Endometrial microvascular endothelial cells (primary cell): ENCODE results near the gene GLIPR2. TPM values are rescaled to one million over a fixed set of nuclear protein-coding genes. Genes with fewer than 3 reads are reported as not detected.

Source experiments
- in situ Hi-C: cut with HindIII; loops from 2 replicates; pipeline ENCODE4 v1.10.0; 2017; ENCODE audit warnings: low sequenced_read_pairs, low pct_unique_long_range_greater_than_20kb; ENCODE audit errors: inconsistent ontology term
- total RNA-seq: library from RNA; depleted of rRNA; stranded (reverse); fragments of >200 nt; gene quantifications from one replicate; pipeline ENCODE4 v1.2.3, GENCODE V29; 2015; ENCODE audit errors: inconsistent ontology term

Gene GLIPR2
- total RNA-seq, 1 donor from 2014 or later: 35.7 TPM

DNA sequence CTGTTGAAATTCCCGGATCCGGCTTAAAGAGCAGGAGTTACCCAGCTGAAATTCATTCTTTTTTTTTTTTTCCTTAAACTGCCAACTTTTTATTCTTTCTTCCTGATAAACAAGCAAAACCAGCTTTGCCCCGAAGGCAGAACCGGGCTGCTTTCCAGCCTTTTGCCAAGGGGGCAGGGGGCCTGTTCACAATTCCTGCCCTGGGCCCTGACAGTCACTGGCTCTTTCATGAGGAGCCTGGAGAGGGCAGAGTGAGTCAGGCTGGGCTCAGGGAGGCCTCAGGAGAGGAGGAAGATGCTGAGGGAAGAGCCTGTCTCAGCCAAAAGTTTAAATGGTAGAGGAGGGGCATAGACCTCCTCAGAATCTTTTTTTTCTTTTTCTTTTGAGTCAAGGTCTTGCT is 4.8 kb downstream of the GLIPR2 start:
- in situ Hi-C loops: no loop called here

DNA sequence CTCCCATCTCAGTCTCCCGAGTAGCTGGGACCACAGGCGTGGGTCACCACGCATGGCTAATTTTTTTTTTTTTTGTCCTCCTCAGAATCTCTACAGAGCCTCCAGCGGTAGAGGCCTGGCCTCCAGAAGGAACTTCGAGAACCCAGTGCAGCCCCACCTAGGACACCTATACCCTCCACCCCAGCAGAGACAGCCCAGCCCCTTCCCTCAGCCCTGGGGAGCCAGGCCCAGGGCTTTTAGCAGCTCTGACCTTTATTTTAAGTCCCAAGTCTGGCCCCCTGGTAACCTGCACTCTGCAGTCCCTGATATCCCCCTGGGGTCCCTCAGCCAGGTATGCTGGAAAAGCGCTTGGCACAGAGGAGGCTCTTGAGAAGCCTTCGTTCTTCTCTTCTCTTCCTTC is 5.2 kb downstream of the GLIPR2 start:
- in situ Hi-C loops: no loop called here

GRCh38 chr9:36142510-36143244 is 6.1 kb downstream of the GLIPR2 start:
- in situ Hi-C loops: no loop called here

- in situ Hi-C loops: no loop called here
Measured at GRCh38 chr9:36143245-36143641, 6.7 kb downstream of the GLIPR2 start.

GRCh38 chr9:36144309-36145232 is 8.0 kb downstream of the GLIPR2 start:
- in situ Hi-C loops: no loop called here

DNA sequence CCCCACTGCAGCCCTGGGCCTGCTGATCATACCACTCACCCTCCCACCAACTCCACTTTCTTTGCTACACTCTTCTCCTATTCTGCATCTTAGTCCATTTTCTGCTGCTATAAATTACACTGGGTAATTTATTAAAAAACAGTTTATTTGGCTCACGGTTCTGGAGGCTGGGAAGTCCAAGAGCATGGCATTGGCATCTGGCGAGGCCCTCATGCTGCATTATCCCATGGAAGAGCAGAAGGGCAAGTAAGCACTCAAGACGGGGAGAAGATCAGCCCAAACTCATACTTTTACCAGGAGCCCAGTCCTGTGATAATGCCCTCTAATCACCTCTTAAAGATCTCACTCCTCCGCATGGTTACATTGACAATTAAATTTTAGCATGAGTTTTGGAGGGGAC is 9.4 kb downstream of the GLIPR2 start:
- in situ Hi-C loops: no loop called here

DNA sequence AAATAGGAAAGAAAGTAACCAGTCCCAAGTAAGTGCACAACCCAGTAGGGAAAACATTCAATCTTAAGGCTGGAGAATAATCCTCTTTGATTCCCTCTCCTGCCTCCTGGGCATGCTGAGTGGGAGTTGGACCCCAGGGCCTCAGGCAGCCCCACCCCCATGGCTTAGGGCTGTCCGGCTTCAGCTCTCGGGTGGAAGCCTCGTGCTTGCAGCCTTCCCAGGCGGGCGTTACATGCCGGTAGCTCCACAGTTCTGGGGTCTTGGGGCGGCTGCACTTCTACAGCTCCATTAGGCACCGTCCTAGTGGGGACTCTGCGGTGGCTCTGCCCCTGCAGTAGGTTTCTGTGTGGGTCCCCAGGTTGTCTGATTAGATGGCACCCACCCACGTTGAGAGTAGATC is 10.1 kb downstream of the GLIPR2 start:
- in situ Hi-C loops: no loop called here

GRCh38 chr9:36147441-36148175 is 11.1 kb downstream of the GLIPR2 start:
- in situ Hi-C loops: no loop called here

GRCh38 chr9:36148311-36149051 is 11.9 kb downstream of the GLIPR2 start:
- in situ Hi-C loops: no loop called here

DNA sequence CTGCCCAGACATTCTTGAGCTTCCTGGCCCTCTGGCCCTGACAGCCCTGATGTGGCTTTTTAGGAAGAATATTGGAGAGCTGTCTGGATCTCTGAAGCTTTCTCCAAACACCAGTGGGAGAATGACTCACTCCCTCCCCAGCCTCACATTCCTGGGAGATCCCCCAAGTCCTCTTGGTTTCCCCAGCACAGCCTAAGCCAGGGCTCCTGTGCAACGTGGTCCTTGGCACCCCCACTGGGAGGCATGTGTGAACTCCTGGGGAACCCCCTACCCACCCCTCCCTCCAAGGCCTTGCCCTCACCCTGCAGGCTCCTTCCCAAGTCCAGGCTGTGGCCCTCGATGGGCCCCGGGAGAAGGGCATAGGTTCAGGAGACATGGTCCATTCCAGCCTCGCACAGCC is 12.7 kb downstream of the GLIPR2 start:
- in situ Hi-C loops: no loop called here

GRCh38 chr9:36150574-36151315 is 14.2 kb downstream of the GLIPR2 start:
- in situ Hi-C loops: no loop called here

DNA sequence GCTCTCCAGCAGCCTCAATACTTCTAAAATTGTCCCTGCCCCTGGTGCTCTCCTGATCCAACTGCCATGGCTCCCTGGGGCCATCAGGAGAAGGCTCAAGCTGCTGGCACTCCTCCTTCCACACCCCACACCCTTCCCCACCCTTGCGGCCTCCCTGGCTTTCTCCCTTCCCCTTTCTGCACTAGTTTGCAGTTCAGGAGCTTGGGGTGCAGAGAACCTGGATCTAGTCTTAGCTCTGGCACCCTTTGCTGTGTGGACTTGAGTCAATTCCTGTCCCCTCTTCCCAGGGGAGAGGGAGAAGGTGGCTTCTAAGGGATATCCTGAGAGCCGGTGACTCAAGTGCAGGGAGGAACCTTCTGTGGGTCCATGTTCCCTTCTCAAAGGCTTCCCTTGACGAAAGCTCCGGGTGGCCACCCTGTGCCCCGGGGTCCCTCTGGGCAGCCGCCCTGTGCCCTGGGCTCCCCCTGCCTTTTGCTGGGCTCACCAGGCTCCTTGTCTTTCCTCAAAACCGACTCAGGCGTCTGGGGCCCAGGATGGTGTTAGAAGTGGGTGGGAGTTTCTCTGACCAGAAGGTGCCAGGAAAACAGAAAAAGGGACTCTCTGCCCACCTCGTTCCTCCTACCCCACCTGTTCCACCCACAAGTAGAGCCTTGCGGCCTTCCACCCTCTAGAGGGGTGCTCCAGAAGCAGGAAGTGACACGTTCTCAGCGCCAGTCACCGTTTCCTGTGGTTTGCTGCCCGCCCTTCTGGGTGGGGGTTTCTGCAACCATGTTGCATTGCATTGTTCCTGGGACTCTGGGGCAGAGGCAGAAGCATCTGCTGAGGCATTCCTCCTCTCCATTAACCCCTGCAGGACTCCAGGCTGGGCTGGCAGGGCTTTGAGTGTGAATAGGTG is 15.0 kb downstream of the GLIPR2 start:
- in situ Hi-C loops: no loop called here

GRCh38 chr9:36152741-36153438 is 16.4 kb downstream of the GLIPR2 start:
- in situ Hi-C loops: no loop called here

- in situ Hi-C loops: no loop called here
Measured at GRCh38 chr9:36153746-36154145, 17.2 kb downstream of the GLIPR2 start.

DNA sequence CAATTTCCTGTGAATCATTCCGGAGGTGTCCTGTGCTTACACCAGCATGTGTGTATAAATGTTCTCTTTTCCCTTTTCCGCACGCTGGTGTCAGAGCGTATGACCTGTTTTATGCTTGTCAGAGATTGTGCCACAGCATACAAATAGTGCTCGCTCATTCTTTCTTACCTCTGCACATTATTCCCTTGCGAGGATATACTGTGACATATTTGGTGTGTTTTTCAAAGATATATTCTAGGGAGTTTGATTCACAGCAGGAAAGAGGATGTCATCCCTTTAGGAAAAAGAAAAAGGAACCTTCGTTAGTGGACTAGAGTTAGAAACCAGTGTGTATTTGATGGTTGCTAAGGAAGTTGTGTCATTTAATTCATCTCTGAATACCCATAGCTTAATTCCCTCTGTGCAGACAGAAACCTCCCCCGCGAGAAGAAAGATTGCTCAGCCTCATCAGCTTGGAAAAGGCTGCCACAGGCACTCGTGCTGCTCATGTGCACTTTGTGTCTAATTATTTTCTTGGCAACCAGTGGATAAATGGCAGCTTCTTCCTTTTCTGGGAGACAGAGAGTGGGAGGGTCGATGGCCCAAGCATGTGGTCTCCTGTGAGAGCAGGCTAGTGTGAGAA is 17.9 kb downstream of the GLIPR2 start:
- in situ Hi-C loops: no loop called here

DNA sequence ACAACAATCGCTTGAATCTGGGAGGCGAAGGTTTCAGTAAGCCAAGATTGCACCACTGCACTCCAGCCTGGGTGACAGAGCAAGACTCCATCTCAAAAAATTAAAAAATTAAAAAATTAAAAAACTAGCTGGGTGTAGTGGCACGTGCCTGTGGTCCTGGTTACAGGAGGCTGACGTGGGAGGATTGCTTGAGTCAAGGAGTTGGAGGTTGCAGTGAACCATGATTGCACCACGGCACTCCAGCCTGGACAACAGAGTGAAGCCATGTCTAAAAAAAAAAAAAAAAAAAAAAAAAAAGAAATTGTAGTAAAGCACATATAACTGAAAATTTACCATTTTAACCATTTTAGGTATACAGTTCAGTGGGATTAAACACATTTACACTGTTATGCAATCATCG is 19.6 kb downstream of the GLIPR2 start:
- in situ Hi-C loops: no loop called here
